Astrocyte of the spinal cord (primary cell): ENCODE results near the gene KLF16.

Source experiments
- DNase-seq: peaks from one replicate; pipeline ENCODE4 v3.0.0; 2011; ENCODE audit warnings: low read depth, low spot score
- H3K4me3 ChIP-seq: 2 replicates; pipeline ENCODE4 v1.5.1; 2011; ENCODE audit warnings: low read depth, mild to moderate bottlenecking, low read length, moderate library complexity
- in situ Hi-C: cut with HindIII; loops from 2 replicates; pipeline ENCODE4 v1.10.0; 2017; ENCODE audit warnings: low sequenced_read_pairs
- TF ChIP-seq, protein P1 (sequence below): IDR thresholded peaks from 2 replicates; pipeline ENCODE4 v1.5.1; 2012; ENCODE audit warnings: low read depth, mild to moderate bottlenecking, low read length, inconsistent platforms

The KLF16 gene

DNA sequence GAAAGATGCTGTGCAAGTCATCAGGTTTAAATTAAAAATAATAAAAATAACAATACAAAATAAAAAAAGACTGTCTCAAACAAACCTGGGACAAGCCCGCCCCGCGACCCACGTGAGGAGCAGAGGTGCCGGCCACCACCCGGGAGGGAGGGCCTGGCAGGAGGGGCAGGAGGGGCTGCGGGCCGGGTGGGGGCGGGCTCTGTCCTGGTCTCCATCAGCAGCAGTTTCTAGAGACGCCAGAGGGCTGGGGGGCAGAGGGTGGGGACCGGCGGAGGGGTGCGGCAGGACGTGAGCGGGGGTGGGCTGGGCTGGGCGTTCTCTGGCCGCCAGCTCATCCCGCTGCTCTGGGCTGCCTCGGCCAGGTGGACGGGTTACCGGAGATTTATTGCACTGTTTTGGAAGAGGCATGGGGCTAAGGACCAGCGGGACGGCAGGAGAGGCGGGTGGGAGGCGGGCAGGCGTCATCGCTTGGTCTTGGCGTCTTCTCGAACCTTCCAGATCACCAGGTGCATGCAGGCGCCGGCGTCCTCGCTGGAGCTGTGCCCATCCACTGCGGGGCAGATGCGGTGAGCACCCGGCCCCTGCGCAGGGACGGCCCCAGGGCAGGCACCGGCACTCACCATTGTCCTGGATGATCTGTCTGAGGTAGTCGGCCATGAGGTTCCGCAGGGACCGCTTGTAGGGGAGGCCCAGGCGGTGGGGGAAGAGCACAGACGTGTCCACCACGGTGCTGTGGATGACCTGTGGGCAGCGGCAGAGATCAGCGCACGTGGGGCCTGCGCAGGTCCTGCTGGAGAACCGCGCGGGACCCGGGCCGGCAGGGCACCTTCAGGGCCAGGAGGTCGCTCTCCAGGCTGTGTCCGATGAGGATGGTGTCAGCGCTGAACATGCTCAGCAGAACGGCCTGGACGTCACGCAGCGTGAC is 47.5 kb downstream of the KLF16 start:
- in situ Hi-C loops = no loop called here
- TF ChIP-seq, protein P1, sequence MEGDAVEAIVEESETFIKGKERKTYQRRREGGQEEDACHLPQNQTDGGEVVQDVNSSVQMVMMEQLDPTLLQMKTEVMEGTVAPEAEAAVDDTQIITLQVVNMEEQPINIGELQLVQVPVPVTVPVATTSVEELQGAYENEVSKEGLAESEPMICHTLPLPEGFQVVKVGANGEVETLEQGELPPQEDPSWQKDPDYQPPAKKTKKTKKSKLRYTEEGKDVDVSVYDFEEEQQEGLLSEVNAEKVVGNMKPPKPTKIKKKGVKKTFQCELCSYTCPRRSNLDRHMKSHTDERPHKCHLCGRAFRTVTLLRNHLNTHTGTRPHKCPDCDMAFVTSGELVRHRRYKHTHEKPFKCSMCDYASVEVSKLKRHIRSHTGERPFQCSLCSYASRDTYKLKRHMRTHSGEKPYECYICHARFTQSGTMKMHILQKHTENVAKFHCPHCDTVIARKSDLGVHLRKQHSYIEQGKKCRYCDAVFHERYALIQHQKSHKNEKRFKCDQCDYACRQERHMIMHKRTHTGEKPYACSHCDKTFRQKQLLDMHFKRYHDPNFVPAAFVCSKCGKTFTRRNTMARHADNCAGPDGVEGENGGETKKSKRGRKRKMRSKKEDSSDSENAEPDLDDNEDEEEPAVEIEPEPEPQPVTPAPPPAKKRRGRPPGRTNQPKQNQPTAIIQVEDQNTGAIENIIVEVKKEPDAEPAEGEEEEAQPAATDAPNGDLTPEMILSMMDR = no peak
- DNase-seq = no peak
- no peak overlapping the region for H3K4me3 ChIP-seq

DNA sequence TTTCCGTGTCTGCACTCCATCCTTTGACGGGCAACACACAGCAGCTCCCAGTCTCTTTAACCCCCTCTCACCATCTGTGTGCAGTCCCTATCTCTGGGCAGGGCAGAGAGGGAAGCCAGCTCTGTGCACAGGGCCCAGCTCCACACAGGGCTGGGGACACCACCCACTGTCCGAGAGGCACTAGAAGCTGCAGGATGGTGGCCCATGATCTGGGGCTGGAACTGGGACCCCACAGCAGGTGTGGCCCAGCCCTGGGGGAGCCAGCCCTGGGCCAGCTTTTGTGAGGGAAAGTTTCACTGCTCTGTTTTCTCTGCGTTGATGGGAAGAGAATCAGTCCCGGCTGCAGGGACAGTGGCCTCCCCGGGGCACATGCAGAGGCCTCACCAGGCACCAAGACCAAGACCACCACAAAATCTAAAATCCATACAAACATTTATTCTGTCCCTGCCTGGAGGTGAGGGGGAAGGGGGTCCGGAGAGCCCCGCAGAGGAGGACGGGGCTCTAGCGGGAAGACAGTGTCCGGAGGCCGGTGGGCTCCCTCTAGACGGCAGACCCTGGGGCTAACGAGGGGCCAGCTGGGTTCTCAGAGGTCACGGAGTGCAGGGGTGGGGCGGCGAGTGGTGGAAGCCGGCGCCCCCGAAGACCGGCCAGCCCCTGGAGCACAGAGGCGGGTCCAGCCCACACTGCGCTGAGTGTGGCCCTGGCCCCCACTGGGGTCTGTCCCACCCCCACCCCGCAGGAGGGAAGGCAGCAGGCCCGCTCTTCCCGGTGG is 48.4 kb downstream of the KLF16 start:
- H3K4me3 ChIP-seq = no peak overlapping the region
- TF ChIP-seq, protein P1 = no peak
- in situ Hi-C loops = no loop called here
- no peak for DNase-seq

DNA sequence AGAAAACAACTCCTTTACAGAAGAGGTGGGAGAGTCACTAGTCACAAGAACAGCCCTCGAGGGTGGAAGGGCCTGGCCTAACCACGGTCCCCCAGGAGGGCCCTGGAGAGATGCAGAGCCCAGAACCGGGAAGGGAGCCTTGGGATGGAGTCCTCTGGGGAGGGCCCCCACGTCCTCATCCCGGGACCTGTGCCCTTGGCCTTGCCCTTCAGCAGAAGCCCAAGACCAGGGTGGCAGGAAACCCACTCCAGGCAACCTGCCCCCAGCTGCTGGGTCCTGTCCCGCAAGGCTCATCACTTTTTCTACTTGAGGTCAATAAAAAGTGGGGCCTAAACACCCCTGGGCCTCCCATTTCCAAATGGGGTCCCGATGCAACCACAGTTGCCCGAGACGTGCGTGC is 49.0 kb downstream of the KLF16 start:
- DNase-seq = no peak
- H3K4me3 ChIP-seq = no peak overlapping the region
- in situ Hi-C loops = no loop called here
- TF ChIP-seq, protein P1 = no peak

DNA sequence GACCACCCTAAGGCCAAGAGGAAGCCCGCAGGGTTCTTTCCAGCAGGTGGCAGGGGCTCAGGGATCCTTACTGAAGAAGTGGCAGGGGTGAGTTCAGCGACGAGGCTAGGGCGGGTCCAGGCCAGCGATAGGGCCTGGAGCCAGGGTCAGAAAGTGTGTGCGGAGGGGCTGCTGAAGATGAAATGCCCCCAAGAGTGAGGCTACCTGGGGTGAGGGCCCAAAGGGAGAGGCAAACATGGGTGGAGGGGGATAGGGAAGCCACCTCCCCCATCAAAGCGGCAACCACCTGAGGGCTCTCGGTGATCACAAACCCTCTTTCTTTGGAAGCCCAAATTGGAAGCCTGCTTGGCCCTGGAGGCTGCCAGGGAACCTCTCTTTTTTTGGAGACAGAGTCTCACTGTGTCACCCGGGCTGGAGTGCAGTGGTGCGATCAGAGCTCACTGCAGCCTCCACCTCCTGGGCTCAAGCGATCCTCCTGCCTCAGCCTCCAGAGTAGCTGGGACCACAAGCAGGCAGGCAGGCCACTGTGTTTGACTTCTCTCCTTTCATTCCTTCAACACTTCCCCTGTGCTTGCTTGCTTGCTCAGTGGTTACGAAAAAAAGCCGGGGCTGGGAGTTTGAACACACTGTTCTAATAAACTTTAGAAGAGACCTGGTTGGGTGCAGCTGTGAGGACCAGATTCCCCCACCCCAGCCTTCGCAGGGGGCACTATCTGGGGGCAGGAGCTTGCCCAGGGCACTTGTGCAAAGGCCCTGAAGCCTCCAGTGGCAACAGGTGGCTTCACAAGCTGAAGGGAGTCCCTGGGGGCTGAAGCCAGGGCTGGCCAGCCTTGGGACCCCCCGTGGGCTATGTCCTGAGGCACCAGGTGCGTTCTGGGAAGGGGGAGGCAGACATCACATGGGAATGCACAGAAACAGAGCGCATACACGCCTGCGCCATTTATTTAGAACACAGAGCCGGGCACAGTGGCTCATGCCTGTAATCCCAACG is 49.9 kb downstream of the KLF16 start:
- peak overlapping the region; percentile 57 for H3K4me3 ChIP-seq
- TF ChIP-seq, protein P1 = no peak
- DNase-seq = no peak
- in situ Hi-C loops = no loop called here

DNA sequence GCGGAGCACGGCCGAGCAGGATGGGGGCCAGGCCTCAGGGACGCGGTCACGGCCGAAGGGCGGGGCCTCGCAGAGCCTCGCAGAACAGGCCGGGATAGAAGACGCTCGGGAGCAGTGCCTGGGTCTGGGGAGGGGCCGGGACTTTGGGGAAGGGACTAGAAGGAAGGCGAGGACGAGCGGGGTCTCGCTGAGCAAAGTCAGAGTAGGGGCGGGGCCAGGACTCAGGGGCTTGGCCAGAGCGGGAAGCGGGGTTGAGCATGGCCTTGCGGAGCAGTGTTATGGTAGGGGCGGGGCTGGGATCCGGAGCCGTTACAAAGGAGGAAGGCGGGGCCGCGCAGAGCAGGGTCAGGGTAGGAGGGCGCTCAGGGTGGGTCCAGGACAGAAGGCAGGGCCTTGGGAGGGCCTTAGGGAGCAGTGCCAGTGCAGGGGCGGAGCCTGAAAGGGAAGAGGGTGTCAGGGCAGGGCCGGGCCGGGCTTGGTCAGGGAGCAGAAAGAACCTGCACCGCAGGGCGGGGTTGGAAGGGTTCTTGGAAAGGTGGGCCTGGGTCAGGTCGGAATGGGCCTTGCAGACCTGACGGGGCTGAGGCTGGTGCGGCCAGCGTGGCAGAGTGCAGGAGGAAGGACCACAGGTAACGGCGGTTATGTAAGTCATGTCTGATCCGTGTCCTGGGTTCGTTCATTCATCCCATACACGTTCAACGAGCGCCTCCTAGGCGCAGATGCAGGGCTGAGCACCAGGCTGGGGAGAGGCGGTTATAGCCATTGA is 50.8 kb downstream of the KLF16 start:
- H3K4me3 ChIP-seq = peak overlapping the region; percentile 57
- DNase-seq = peak; percentile 95
- in situ Hi-C loops = no loop called here
- TF ChIP-seq, protein P1 = peak; percentile 77
